ENCODE measurements around the gene VGLL2. TPM values are rescaled to one million over a fixed set of nuclear protein-coding genes. Genes with fewer than 3 reads are reported as not detected.

VGLL2 gene
- total RNA-seq, 1 experiment from 2014 or later: not detected

- intact Hi-C loops (cut with micrococcal nuclease): no loop called here
- ChIA-PET POLR2A (no interaction called here), CTCF (interaction anchor here (0.5 to 0.6 kb wide), 2 partner anchors 16 to 246 kb away, joined by 3 read pairs; no protein-coding TSS in a partner anchor)
- Mint-ChIP-seq H3K4me1 (ENCODE audit: insufficient read depth, unreplicated experiment) (peaks cover 3% of the 10 kb centered on the region), H3K36me3 (ENCODE audit: insufficient read depth, unreplicated experiment) (no peaks in the 10 kb centered on the region), H3K27me3 (ENCODE audit: insufficient read depth, unreplicated experiment) (no peaks in the 10 kb centered on the region), H3K9me3 (ENCODE audit: unreplicated experiment) (no peaks in the 10 kb centered on the region), H3K4me3 (ENCODE audit: unreplicated experiment) (no peak overlapping the region), H3K27ac (ENCODE audit: low read depth, unreplicated experiment) (no peak overlapping the region)
- DNase-seq (ENCODE audit: unreplicated experiment): no peak
- TF ChIP-seq, protein P1, sequence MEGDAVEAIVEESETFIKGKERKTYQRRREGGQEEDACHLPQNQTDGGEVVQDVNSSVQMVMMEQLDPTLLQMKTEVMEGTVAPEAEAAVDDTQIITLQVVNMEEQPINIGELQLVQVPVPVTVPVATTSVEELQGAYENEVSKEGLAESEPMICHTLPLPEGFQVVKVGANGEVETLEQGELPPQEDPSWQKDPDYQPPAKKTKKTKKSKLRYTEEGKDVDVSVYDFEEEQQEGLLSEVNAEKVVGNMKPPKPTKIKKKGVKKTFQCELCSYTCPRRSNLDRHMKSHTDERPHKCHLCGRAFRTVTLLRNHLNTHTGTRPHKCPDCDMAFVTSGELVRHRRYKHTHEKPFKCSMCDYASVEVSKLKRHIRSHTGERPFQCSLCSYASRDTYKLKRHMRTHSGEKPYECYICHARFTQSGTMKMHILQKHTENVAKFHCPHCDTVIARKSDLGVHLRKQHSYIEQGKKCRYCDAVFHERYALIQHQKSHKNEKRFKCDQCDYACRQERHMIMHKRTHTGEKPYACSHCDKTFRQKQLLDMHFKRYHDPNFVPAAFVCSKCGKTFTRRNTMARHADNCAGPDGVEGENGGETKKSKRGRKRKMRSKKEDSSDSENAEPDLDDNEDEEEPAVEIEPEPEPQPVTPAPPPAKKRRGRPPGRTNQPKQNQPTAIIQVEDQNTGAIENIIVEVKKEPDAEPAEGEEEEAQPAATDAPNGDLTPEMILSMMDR (IDR thresholded peaks at IDR 0.05; ENCODE audit: unreplicated experiment): no peak
- no TSS peak for BruUV-seq (replicated peaks)
Observed at GRCh38 chr6:117228202-117228601, 37.2 kb upstream of the VGLL2 start.

- Mint-ChIP-seq H3K9me3 (ENCODE audit: unreplicated experiment) (no peaks in the 10 kb centered on the region), H3K4me1 (ENCODE audit: insufficient read depth, unreplicated experiment) (peaks cover 3% of the 10 kb centered on the region), H3K36me3 (ENCODE audit: insufficient read depth, unreplicated experiment) (no peaks in the 10 kb centered on the region), H3K4me3 (ENCODE audit: unreplicated experiment) (no peak overlapping the region), H3K27me3 (ENCODE audit: insufficient read depth, unreplicated experiment) (no peaks in the 10 kb centered on the region), H3K27ac (ENCODE audit: low read depth, unreplicated experiment) (no peak overlapping the region)
- TF ChIP-seq, protein P1 (IDR thresholded peaks at IDR 0.05; ENCODE audit: unreplicated experiment): no peak
- DNase-seq (ENCODE audit: unreplicated experiment): no peak
- BruUV-seq (replicated peaks): no TSS peak
- ChIA-PET CTCF (no interaction called here), POLR2A (no interaction called here)
- intact Hi-C loops (cut with micrococcal nuclease): no loop called here
Observed at GRCh38 chr6:117229870-117230269, 35.5 kb upstream of the VGLL2 start.

- BruUV-seq (replicated peaks): no TSS peak
- Mint-ChIP-seq H3K27ac (ENCODE audit: low read depth, unreplicated experiment) (no peak overlapping the region), H3K36me3 (ENCODE audit: insufficient read depth, unreplicated experiment) (no peaks in the 10 kb centered on the region), H3K27me3 (ENCODE audit: insufficient read depth, unreplicated experiment) (no peaks in the 10 kb centered on the region), H3K4me3 (ENCODE audit: unreplicated experiment) (no peak overlapping the region), H3K9me3 (ENCODE audit: unreplicated experiment) (no peaks in the 10 kb centered on the region), H3K4me1 (ENCODE audit: insufficient read depth, unreplicated experiment) (peaks cover 3% of the 10 kb centered on the region)
- intact Hi-C loops (cut with micrococcal nuclease): no loop called here
- ChIA-PET CTCF (interaction anchor here (0.9 kb wide), 1 partner anchor 43 kb away, joined by 3 read pairs; no protein-coding TSS in a partner anchor), POLR2A (no interaction called here)
- TF ChIP-seq, protein P1 (IDR thresholded peaks at IDR 0.05; ENCODE audit: unreplicated experiment): no peak
- no peak for DNase-seq (ENCODE audit: unreplicated experiment)
Observed at GRCh38 chr6:117231466-117231865, 33.9 kb upstream of the VGLL2 start.

GRCh38 chr6:117232196-117232595 is 33.2 kb upstream of the VGLL2 start:
- Mint-ChIP-seq H3K4me3 (ENCODE audit: unreplicated experiment) (no peak overlapping the region), H3K36me3 (ENCODE audit: insufficient read depth, unreplicated experiment) (no peaks in the 10 kb centered on the region), H3K9me3 (ENCODE audit: unreplicated experiment) (no peaks in the 10 kb centered on the region), H3K4me1 (ENCODE audit: insufficient read depth, unreplicated experiment) (peaks cover 4% of the 10 kb centered on the region), H3K27ac (ENCODE audit: low read depth, unreplicated experiment) (no peak overlapping the region), H3K27me3 (ENCODE audit: insufficient read depth, unreplicated experiment) (no peaks in the 10 kb centered on the region)
- TF ChIP-seq, protein P1 (IDR thresholded peaks at IDR 0.05; ENCODE audit: unreplicated experiment): no peak
- peak; percentile 3 for DNase-seq (ENCODE audit: unreplicated experiment)
- intact Hi-C loops (cut with micrococcal nuclease): no loop called here
- ChIA-PET CTCF (interaction anchor here (0.6 to 0.9 kb wide), 2 partner anchors 44 to 1779 kb away, joined by 3 read pairs; no protein-coding TSS in a partner anchor), POLR2A (no interaction called here)
- no TSS peak for BruUV-seq (replicated peaks)

All from MCF 10A (cell line).